Epithelial cell of esophagus (primary cell): Measurements from ENCODE around the gene SAFB.

ENCODE experiments used
- DNase-seq: peaks from one replicate; pipeline ENCODE4 v3.0.0; 2010; ENCODE audit warnings: low read depth
- H3K4me3 ChIP-seq: 2 replicates; pipeline ENCODE4 v1.5.1; 2011; ENCODE audit warnings: mild to moderate bottlenecking, low read length, control low read depth
- CTCF ChIP-seq: IDR thresholded peaks from 2 replicates; pipeline ENCODE4 v1.5.1; 2011; ENCODE audit warnings: low read depth, mild to moderate bottlenecking, low read length, control low read depth, inconsistent platforms; ENCODE audit not compliant: insufficient read depth; ENCODE audit errors: missing control alignments

SAFB gene

GRCh38 chr19:5707576-5708575, 85.0 kb downstream of the SAFB start:
- no peak overlapping the region for H3K4me3 ChIP-seq
- no peak for TF ChIP-seq CTCF
- DNase-seq: no peak

- DNase-seq: no peak
- TF ChIP-seq CTCF: no peak
- no peak overlapping the region for H3K4me3 ChIP-seq
Observed at GRCh38 chr19:5711025-5711424, 88.1 kb downstream of the SAFB start.

GRCh38 chr19:5711713-5712161, 88.9 kb downstream of the SAFB start:
- DNase-seq: no peak
- no peak overlapping the region for H3K4me3 ChIP-seq
- no peak for TF ChIP-seq CTCF

GRCh38 chr19:5713228-5713627, 90.3 kb downstream of the SAFB start:
- no peak for DNase-seq

GRCh38 chr19:5714816-5715215, 91.9 kb downstream of the SAFB start:
- no peak for DNase-seq
- TF ChIP-seq CTCF: no peak
- H3K4me3 ChIP-seq: no peak overlapping the region

More at GRCh38 chr19:5713228-5713627, 90.3 kb downstream of the SAFB start:
- H3K4me3 ChIP-seq: no peak overlapping the region
- no peak for TF ChIP-seq CTCF

- H3K4me3 ChIP-seq: no peak overlapping the region
- no peak for TF ChIP-seq CTCF
- DNase-seq: no peak
Observed at GRCh38 chr19:5717215-5717935, 94.5 kb downstream of the SAFB start.
